Right lobe of liver (tissue), 4 donors: ENCODE data around the gene FAXDC2.

Source experiments
- CTCF ChIP-seq, 4 donors: fragments of 200-600 bp in 3 of 4; fragments of 450-650 bp in 1 of 4; IDR thresholded peaks; one replicate each; pipeline versions ENCODE4 v1.5.1 to v1.8.0; 2016 to 2022; ENCODE audit warnings: antibody characterized with exemption in 4 of 4, mild to moderate bottlenecking in 2 of 4
- POLR2A ChIP-seq: fragments of 450-650 bp; IDR thresholded peaks from one replicate; pipeline ENCODE4 v1.6.1; 2017; ENCODE audit warnings: antibody characterized with exemption, mild to moderate bottlenecking
- donor health status: DM: no; HTN: no; CAD: no.
- donor health status: DM: no; HTN: no; CAD: no.
- donor health status: DM: no; HTN: yes; CAD: no.

- TF ChIP-seq CTCF (IDR thresholded peaks at IDR 0.05) (no peak), POLR2A (no peak)
These were observed 42.0 kb upstream of the FAXDC2 start for GRCh38 chr5:154892369-154892771.
